Stimulated activated CD4-positive, alpha-beta T cell treated with anti-CD3 and anti-CD28 coated beads, Interleukin-1b, Interleukin-23, amount 100 ng/mL, for 1 hour (primary cell): Measurements from ENCODE around the gene SLC2A9.

Experiments used
- DNase-seq, 2 donors: peaks; one replicate each; pipeline ENCODE4 v3.0.0-alpha.2; 2020; ENCODE audit warnings: low read depth in 2 of 2

The SLC2A9 gene

DNA sequence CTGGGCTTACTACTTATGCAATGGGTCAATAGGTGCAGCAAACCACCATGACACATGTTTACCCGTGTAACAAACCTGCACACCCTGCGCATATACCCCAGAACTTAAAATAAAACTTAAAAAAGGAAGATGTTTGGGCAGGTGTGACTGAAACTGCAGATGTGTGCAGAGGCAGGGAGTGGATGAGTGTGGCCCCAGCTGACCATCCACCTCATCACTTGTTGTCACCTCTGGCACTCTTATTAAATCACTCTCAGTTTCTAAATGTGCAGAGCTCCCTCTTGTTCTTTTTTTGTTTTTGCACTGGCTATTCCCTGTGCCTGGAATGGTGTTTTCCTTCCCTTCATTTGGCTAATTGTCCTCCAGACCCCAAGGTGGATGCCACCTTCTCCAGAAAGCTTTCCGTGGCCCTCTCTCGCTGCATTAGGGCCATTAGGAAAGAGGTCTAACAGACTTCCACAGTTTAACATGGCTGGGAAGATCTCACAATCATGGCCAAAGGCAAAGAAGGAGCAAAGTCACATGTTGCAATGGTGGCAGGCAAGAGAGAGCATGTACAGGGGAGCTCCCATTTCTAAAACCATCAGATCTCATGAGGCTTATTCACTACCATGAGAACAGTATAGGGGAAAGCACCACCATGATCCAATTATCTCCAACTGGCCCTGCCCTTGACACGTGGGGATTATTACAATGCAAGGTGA is 58.5 kb downstream of the SLC2A9 start:
- no peak for DNase-seq

DNA sequence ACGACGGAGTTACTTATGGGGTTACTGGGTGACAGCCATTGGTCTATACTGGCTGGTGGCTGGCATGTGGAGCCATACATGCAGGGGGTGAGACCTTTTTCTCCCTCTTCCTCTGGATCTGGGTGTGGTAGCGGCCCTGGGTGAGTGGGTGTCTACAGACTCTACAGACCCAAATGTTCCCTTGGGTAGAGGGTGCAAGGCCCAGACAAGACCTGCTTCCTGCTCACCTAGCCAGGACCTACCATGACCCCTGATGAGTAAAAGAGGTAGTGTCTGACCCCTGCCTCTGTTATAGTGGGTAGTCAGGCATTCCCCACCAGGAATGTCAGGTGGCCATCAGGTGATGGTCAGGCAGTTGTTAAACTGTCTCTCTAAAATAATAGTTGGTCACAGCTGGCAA is 66.8 kb downstream of the SLC2A9 start:
- no peak for DNase-seq

DNA sequence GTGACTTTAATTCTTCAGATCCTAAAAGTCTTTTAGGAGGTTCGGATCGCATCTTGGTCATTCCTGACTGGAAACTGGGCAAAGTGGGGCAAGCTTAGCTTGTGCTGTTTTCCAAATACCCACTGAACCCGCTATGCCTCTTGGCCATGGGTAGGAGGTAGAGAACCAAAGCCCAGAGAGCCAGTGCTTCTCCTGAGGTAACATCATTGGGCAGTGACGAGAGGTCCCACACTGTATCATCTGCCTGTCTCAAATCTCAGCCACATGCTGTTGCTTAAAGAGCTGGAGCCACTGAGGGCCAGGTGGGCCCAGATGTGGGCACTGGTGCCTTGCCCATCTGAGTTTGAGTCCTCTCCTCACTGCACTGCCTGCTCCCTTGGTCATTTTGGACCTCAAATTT is 68.2 kb downstream of the SLC2A9 start:
- no peak for DNase-seq

DNA sequence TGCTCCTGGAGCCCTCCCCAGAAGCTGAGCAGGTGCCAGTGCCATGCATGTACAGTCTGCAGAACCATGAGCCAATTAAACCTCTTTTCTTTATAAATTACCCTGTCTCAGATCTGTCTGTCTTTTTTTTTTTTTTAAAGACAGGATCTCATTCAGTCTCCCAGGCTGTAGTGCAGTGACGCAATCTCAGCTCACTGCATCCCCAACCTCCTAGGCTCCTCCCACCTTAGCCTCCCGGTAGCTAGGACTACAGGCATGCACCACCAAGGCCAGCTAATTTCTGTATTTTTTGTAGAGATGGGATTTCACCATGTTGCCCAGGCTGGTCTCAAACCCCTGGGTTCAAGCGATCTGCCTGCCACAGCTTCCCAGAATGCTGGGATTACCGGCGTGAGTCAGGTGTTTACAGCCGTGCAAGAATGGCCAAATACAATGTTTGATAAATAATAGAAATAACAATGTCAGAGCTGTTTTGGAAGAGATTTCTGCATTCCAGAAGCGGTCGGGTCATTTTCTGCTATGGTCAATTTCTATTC is 68.8 kb downstream of the SLC2A9 start:
- DNase-seq, result no peak

DNA sequence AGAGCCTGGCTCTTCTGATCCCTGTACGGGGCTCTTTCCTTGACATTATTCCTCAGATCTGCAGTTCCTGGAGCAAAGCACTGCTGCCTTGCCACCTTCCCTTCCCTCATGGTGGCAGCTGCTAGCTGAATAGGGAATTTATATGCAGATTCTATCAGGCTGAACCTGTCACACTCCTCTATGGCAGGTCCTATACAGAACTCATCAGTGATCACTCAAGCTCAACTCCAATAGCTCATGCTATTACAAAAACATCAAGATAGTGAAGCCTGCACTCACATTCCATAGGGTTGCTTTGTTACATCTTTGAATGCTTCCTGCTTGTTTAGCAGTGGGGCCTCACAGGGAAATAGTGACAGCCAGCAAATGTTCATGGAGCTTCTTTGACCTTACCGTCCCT is 71.7 kb downstream of the SLC2A9 start:
- no peak for DNase-seq

DNA sequence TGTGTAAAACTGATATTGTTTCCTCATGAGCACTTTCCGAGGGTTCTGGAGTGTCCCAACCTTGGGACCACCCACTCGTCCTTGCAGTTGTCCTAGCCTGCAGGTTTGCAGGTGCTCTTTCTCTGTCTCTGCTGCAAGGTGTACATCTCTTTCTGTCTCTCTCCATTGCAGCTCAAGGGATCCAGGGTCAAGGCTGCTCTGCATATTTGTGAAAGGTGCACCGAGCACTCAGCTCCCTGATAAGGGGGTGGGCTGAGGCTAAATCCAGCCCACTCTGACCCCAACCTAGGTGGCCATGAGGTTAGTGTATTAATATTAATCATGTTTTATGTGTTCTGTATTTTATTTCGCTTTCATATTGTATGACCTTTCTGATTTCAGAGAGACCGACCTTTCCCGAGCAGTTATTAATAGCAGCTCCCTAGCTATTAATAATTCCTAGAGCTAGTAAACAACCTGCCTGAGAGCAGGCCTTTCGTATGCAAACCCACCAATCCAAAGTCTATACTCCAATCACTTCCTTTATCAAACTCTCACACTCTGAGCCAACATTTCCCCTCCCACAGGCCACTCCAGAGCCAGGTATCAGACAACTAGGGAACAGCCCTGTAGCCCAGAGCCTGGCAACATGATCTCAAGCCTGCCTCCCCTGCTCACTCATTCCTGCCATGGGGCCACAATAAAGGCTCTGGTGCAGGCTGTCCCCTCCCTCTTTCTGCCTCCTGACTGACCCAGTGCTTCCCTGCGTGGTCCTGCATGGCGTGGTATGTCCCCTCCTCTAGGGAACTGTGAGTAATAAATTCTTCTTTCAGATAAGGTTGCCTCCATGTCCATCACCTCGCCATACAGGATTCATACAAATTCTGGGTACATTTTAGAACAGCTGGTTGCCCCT is 73.9 kb downstream of the SLC2A9 start:
- DNase-seq, result no peak

DNA sequence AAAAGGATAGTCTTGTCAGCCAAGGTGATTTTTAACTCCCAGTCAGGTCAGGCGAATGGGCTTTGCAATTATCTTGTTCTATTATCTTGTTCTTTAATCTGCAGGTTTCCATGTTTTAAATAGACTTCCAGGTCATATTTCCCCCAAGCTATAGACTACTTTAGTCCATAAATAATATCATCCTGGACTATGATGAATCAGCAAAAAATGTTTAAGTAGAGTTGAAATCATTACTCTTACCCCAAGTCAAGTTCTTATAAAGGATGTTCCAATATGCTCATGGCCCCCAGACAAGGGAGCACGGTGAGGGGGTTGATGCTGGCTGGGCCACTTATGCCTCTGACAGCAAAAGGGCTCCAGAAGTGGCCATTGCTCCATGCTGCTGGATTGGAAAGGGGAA is 75.1 kb downstream of the SLC2A9 start:
- no peak for DNase-seq

DNA sequence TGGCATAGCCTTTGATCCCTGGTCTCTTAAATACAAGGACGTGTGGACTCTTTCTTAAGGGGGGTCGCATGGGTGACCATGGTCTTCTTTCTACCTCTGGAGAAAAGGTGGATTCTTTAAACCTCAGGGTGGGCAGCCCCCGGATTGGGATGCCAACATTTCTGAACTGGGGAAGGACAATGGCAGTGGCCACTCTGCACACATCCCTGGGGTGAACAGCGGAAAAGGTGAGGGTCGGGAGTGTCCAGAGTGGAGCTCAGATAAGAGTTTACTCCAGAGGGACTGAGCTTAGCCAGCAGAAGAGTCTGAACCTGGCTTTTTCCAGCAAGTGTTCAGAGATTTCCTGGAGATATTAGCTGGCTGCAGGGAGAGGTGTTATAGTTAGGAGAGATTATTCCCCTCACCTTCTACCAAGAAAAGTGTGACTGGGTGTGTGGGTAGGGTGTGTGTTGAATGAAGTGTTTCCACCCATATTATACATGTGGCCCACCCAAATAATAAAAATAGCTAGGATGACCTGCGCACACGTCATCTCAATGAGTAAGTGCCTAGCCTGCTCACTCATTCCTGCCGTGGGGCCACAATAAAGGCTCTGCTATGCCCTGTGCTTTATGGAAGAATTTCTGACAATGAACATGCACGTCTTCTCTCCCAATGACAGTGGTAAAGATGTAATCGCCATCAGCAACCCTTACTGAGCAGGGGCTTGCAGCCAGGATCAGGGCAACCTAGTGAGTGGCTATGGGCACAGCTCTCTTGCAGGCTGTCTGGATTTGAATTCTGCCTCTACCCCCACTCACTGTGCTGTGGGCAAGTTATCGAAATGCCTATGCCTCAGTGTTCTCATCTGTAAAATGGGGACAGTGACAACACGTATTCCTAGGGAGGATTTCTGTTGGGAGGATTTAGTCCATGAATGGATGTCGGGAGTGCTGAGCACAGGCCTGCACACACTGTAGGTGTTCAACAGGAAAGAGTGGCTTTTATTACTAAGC is 76.6 kb downstream of the SLC2A9 start:
- DNase-seq, result no peak

DNA sequence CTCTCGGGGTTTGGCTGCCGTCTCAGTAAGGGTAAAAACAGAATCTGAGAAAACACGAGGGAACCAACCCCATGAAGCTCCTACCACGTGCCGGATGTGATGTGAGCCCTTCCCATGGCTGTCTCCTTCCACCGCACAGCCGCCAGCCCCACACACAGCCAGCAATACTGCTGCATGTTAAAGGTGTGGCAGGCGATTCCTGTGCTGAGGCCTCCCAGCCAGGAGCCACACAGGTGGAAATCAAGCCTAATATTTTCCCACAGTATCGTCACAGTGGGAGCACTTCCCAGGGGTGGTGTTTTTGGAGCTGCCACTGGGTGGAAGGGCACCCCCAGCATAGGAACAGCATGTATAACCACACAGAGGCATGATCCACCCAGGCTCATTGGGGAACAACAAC is 77.5 kb downstream of the SLC2A9 start:
- no peak for DNase-seq

DNA sequence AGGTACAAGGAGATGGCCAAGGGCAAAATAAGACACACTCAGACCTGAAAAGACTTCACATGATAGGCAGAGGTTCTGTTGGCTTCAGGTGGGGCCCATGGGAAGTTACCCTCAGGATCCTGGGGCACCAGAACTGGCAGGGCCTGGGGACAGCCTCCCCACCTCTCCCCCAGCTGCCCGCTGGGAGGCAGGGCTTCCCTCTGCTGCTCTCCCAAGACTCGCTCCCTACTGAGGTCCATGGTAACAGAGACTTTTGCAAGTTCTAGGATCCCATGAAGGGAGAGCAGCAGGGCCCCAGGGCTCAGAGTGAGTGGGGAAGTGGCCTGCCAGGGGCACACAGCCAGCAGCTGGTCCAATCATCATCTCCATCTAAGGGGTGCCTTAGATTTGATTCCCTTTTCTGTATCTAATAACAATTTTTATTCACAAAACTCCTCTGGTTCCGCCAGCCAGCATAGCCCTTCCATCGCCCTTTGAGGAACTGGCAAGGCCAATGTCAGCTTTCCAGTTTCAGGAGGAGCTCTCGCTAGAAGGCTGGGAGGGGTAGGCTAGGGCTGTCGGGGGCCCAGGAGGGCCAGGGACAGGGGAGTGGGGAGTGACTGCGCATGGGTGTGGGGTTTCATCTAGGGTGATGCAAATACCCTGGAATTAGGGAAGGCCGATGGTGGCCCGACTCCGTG is 78.2 kb downstream of the SLC2A9 start:
- DNase-seq, result no peak

DNA sequence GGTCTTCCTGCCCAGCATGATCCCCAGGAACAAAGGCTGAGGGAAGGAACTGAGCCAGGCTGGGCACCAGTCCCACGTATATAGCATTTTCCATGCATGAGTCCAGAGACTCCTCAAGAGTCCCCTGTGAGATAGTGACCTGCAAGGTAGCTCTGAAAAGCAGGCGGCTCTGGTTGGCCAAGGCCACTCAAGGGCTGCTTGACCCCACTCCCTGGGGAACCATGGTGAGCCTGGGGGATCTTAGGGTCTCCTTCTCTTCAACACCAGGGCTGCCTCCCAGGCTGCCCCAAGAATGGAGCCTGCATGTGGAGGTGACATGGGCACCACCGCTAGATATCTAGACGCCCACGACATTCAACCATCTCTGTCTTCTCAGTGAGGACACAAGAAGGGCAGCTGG is 79.2 kb downstream of the SLC2A9 start:
- DNase-seq, result no peak

DNA sequence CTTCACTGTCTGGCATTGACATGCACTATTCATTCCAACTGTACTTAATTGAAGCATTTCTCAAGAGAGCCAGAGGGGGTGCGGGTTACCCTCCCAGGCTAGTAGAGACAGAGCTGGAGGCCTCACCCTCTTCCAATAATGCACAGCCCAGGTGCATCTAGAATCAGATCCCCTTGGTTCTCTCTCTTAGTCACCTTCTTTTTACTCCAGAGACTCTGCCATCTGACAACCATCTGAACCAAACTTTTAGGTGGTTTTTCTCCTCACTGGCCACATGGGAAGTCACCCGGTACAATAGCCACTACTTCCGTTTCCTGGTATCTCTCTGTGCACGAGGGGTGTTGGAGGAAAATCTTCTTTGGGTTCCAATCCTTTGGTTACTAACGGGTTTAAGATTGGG is 81.3 kb downstream of the SLC2A9 start:
- DNase-seq, result no peak

DNA sequence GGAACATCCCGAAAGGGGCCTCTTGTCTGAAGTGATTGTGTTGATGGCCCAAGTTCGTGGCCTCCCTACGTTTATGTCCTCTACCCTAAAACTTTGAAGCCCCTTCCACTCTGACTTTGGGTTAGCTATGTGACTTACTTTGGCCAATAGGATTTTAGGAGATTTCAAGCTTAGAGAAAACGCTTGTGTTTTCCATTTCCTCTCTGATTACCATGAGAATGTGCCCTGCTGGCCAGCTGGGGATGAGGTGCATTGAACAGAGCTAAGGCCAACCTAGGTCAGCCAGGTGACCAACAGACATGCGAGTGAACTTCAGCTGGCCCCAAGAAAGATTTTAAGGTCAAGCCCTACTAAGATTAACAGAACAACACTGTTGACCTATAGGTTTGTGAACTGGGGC is 82.4 kb downstream of the SLC2A9 start:
- DNase-seq, result no peak

DNA sequence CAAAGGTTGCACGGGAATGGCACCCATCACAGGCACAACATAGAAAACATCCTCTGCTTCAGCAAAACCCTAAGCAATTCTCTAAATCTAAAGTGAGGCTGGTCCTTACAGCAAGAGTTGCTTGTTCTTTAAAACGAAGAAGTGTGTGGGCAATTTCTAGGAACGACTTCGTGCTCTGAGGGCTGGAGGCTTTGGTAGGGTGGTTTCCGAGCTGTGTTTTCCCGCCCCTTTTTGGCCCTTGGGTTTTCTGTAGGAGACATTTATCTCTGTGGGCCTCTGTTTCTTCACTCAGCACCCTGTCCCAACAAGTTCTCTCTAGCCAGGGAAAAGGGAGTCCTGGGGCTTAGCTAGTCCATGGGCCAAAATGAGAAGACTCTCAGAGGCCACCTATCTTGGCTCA is 84.2 kb downstream of the SLC2A9 start:
- no peak for DNase-seq

DNA sequence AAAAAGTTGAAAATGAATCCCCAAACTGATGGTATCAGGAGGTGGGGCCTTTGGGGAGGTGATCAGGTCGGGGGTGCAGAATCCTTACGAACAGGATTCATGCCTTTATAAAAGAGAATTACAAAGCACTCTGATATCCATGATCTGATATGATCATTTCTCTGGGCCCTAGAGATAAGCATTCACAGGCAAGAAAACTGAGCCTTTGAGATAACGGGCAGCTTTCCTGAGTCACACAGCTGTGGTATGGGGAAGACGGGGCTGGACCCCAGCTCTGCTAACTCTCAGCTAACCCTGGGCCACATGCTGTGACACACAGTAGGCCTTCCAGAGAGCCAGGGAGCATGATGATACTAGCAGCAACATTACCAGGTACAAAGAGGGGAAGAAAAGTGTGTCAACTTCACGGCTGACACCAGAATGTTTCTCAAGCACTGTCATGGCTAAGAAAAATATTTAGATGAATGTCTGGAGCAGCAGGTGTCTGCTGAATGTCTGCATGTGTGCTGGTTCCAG is 85.1 kb downstream of the SLC2A9 start:
- DNase-seq, result no peak

DNA sequence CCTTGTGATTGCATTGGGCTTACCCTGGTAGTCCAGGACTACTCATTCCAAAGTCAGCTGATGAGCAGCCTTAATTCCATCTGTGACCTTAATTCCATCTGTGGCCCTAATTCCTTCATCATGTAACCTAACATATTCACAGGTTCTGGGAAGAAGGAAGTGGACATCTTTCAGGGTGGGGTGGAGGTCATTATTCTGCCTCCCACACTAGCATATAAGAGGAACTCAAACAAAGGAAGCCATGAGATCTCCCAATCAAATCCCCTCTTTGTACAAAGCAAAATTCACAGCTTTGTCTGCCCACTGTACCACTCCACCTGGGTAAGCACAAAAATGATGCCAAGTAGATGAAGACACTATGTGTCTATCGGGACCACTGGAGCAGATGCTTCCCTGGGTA is 87.3 kb downstream of the SLC2A9 start:
- DNase-seq, result no peak

DNA sequence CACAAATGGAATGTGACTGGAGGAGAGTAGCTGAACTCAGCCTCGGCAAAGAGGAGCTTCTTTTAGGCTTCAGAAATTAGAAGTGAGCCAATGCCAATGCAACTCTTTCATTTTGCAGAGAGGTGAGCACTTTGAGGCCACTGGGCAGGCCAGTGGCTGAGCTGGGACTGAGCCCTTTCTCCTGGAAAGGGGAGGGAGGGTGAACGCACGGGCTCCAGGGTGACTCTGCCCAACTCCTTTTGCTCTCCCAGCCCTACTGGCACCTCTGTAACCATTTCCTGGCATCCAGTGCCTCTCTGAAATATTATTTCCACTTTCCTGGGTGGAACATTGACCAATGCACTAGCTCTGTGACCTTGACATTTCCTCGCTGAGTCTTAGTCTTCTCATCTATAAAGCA is 88.1 kb downstream of the SLC2A9 start:
- no peak for DNase-seq

DNA sequence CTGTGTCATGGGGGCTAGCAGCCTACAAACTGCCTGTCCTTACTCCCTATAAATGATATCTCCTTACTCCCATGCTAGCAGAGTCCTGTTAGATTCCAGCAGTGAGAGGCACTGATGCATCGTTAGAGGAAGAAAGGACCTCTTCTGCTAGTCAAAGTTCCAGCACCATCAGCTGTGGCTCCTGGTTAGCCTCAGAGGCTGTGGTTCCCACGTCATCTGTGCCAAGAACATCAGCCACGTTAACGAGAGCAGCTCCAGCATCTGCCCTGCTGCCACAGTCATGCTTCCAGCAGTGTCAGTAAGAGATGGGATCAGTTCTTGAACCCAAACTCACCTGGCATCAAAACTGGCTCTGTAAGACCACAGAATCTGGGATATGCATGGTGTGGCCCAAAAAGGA is 88.5 kb downstream of the SLC2A9 start:
- no peak for DNase-seq

DNA sequence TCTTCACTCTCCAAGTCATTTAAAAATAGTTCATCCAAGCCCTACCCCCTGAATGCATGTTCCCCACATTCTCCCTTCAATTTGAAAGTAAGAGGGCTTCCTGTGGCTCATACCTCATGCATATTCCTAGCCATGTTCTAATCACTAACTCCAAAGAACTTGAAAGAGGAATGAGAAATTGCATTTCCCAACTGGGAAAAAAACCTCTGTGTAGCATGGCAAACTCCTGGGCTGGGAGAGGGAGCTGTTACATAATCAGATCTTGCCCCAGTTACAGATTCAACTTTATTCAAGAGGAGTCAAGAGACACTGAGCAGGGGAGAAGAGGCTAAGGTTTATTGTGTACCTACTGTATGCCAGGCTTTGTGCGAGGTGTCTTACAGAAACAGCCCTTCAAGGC is 90.2 kb downstream of the SLC2A9 start:
- no peak for DNase-seq

DNA sequence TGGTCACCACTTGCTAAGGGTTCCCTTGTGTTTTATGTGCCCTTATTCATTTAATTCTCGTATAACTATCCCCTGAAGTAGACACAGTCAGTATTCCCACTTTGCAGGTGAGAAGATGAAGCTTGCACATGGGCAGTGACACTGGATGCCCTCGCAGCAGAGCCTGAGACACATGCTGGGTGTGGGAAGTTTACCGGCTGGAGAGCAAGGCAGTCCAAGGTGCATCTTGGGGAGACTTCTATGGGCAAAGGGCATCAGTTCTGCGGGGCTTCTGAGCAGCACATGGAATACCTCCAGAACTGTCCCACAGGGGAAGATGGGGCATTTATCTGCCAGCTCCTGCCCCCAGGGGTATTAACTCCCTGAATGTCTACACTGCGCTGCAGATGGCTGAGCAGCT is 92.2 kb downstream of the SLC2A9 start:
- no peak for DNase-seq
